GM21717 (cell line): ENCODE measurements around the gene GATA2.

ENCODE experiments used
- ATAC-seq: cut with Tn5 transposase; IDR thresholded peaks from one replicate; pipeline ENCODE4 v1.9.1; 2021; ENCODE audit warnings: mild to moderate bottlenecking, moderate library complexity; ENCODE audit not compliant: unreplicated experiment

GATA2 gene

DNA sequence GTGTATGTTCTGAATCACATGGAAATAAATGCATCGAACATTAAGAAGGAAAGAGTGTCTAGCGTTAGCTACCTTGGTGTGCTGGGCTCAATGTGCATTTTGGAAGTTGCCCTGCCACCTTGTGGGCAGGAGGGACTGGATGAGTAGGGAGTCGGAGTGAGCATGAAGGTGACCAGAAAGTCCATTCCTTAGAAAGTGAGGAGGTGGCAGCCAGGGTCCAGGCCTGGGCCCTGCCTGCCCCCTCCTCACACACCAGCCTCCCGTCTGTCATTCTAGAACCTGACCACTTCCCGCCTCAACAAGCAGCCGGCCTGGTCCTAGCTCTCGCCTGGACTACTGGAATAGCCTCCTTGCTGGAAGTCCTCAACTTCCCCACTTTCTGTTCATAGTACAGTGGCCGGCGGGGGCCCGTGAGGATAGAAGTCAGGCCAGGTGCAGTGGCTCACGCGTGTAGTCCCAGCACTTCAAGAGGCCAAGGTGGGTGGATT is 10.2 kb upstream of the GATA2 start:
- ATAC-seq: no peak

DNA sequence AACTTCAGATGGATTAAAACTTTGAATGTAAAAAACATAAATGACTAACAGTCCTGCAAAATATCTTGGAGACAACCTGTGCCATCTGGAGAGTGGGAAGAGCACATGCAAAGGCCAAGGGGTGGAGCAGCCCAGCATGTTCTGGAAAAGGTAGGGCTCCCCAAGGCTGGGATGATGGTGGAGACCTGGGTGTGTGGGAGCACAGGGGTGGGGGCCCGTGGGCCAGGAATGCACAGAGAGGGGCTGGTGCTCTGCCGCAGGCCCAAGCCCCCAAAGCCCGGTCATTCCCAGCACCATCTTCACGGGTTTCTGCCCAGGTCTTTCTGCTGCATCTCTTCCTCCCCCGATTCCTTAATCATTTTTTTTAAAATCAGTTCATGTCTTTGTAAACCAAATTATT is 9.7 kb upstream of the GATA2 start:
- ATAC-seq: no peak

DNA sequence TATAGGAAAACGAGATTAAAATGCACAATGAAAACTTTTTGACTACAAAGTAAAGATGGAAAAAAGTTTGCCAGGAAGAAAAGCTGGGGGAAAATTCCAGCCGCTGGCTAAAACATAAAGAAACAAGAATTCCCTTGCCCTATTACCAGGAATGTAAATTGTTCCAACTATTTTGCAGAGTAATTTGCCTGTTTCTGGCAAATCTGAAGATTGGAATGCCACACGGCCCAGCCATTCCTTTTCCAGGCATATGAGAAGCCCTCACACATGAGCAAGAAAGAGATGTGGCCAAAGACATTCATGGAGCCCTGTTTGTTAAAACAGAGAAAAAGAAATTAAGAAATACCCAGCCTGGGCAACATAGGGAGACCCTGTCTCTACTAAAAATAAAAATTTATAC is 8.4 kb upstream of the GATA2 start:
- ATAC-seq: no peak

DNA sequence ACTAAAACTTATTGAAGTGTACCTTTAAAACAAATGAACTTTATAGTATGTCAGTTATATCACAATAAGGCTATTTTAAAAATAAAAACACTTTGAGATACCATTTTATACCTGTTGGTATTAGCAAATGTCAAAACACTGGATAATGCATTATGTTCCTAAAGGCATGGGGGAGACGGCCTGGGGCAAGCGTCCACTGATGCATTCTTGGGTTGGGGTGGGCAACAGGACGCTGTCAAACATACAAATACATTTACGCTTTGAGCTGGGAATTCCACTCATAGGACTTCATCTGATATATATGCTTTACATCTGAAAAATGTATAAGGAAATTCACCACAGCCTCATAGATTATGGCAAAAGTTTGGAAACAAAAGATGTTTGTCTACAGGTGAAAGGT is 7.6 kb upstream of the GATA2 start:
- ATAC-seq: no peak

DNA sequence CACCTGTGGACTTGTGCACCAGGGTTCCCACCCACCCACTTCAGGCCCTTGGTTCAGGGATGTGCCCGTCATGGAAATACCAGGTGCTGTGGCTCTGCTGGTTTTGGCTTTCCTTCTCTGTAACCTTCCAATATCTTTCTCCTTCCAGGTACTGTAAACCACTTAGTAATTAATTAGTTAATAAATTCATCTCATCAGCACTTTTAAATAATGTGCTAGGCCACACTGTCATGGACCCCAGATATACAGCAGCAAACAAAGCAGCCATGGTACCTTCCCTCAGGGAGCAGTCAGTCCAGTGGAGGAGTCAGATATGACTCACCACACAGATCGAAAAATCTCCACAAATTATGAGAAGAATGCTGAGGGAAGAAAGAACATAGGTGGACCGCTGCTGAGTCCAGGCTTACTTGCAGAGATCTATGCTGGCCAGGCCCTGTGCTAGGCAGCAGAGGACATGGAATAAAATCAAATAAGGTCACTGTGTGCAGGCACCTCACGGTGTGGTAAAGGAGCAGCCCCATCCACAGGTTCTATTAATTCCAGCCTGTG is 6.8 kb upstream of the GATA2 start:
- no peak for ATAC-seq

DNA sequence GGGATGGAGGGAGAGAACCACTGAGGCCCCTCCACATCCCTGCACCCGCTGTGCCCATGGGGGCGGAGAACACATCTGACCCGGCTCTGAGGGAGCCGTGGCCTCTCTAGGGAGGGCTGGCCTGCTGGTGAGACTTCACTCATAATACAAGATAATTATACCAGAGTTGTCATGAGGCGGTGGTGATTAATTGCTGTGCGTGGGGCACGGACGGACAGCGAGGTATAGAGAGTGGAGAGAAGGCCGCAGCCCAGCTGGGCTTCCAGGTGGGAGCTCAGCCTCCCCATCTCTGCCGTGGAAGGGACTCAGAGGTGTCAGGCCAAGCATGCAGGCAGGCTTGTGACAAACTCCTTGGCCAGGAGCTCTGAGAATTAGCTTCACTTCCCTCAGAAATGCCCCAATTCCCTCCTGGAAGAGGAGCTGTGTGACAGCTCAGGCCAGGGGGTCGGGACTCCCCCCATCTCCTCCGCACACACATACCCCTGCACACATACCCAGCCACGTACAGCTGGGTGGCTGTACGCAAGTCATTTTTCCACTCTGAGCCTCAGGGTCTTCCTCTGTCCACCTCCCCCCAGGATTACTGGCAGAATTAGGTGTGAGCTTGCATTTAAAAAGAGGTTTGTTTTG is 6.0 kb upstream of the GATA2 start:
- no peak for ATAC-seq

DNA sequence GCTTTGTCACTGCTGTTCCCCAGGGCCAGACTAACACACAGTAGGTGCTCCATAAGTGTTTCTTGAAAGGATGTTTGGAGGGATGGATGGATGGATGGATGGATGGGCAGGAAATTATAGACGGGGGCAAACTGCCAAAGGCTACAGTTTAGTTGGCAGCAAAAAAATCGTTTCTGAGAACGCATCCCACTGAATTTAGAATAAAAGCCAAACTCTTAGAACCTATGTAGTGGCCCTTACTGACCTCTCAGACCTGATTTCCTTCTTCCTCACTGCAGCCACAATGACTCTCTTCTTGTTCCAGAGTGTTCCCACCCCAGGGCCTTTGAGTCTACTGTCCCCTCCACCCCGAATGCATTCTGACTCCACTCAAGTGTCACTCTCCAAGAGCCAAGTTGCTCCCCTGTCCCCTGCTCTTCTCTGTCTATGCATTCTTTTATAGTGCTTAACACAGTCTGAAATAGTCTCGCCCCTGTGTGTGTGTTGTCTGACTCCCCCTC is 5.2 kb upstream of the GATA2 start:
- no peak for ATAC-seq

DNA sequence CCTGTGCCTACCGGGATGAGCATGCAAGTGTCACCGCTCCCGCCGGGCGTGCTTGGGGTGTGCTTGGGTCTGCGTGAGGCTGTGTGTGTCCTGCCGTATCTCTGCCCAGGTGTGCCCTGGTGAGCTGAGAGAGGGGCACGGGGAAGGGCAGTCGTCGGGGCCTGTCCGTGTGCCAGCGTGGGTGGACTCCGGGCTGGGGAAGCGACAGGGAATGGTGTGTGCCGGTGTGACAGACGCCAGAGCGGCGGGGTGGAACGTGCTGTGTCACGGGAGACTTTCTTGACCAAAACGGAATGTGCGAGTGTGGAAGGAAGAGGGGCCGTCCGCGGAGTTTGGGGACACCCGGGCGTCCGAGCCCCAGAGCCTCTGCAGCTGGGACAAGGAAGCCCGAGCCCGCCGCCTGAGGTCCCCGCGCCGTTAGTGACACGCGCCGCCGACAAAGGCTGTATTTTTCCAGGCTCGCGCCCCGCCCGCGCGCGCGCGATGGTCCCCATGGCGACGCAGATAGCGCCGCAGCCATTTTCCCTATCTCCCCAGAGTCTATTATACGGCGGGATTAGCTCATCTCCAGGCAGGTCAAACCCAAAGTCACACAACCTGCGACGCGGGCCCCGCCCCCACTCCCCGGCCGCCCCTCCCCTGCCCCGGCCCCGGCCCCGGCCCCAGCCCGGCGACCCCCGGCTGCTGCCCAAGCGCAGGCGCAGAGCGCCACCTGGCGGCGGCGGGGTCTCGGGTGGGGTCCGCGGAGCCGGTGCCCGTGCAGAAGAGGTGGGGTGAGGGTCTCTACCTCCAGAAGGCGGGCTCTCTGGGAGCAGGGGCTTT is 4.5 kb upstream of the GATA2 start:
- ATAC-seq: no peak

DNA sequence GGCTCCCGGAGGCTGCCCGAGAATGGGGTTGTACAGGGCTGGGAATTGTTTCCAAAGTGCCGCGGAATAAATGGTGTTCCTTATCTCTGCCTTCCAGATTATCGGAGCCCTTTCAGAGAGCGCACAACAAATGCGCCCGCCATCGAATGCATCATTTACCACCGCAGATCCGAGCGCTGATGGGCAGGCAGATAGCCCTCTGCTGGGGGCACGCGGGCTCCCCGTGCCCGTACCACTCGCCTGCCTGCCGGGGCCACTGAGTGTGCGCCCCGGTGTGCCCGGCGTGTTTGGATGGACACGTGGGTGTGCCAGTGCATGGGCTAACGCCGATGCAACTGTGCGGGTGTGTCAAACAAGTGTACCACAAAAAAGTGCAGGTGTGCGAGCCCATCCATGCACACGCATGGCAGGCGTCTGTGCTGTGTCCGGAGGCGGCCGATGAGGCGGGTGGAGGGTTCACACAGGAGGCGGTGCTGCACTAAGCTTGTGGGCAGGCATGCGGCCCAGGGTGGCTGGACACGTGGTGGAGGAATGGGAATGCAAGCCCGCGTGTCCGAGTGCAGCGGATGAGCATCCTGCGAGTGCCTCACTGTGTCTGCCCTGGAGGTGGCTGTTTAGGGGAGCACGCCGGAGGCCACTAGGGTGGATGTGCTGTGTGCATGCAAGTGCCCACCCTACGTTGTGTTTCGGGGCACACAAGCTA is 3.8 kb upstream of the GATA2 start:
- ATAC-seq: no peak

DNA sequence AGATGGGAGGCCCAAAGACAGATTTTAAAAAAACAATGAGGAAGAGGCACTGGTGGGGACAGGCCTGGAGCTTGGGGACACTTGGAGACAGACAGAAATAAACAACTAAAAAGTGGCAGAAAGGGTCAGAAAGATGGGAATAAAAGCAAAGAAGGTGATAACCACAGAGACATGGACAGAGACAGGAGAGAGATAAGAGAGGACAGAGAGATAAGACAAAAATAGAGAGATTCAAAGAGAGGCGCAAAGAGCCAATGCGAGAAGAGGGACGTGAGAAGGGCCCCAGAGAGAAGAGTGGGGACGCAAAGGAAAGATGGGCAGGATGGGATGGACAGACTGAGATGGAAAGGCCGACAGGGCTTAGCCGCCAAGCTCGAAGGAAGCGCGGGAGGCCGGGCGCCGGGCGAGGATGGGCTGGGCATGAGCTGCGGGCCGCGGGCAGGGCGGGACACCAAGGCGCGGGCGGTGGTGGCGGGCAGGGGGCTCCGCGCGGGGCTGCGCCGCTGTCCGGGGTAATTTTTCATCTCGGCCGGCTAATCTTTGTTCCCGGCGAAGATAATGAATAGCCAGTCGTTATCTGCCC is 3.1 kb upstream of the GATA2 start:
- ATAC-seq: no peak

DNA sequence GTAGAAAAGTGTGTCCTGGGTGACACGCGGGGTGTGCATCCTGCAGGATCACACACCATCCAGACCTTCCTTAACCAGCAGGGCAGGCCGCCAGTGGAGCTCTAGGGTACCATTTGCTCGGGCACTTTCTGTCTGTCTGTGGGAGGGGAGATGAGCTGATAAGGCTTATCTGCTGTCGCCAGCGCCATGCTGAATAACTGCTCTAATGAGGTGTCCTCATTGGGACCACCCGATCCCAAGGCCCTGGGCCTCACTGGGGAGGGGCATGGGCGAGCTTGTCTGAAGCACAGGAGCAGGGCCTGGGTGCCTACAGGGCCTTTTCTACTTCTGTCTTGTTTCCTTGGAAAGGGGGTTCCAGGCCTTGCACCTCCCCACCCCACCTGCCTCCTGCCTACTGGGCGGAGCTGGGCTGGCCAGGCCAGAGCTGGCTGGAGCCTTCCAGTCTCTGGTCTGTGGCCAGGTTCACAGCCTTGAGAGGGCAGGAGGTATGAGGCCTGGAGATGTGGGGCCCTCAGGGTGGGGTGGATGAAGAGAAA is 2.5 kb upstream of the GATA2 start:
- ATAC-seq: no peak

DNA sequence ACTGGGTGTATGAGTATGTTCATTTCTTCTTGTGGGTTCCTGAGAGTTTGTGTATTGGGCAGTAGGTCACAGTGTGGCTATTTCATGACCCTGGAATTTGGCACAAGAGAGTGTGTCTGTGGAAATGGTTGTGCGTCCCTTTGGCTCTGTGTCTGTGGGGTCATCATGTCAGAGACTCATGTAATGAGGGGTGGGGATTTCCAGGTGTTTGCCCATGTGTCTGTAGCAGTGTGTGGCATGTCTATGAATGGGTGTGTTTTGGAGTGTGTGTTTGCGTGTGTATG is 1.3 kb upstream of the GATA2 start:
- ATAC-seq: no peak

DNA sequence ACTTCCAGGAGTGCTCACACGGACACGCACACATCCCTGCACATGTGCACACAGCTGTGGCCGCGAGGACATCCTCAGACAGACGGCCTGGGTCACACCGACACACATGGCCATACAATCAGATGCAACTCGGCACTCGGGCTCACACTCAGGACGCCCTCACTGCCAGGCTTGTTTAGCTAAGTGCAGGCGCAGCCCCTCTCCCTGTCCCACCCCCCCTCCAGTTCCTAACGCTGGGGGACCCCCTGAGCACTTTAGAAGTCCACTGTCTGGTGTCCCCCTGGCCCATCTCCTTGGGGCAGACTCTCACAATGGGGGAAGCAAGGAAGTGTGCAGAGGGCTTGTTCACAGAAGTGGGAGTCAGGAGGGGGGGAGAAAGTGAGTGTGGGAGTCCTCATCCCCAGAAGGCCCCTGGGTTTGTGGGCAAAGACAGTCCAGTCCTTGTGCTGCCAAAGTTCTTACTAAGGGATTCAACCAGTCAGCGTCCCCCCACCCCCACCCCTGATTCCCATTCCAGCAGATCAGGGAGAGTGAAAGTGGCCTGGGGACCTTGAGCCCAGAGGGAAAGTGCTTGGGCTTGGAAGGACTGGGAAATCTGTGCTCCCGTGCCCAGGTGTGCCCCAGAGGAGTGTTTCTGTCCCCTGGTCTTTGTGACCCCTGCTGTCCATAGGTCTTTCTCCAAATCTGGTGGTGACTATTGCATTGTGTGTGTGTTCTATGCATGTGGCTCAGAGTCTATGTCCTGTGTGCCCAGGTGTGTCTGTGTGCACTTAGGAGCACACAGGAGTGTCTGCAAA is 767 bp upstream of the GATA2 start:
- ATAC-seq: no peak

DNA sequence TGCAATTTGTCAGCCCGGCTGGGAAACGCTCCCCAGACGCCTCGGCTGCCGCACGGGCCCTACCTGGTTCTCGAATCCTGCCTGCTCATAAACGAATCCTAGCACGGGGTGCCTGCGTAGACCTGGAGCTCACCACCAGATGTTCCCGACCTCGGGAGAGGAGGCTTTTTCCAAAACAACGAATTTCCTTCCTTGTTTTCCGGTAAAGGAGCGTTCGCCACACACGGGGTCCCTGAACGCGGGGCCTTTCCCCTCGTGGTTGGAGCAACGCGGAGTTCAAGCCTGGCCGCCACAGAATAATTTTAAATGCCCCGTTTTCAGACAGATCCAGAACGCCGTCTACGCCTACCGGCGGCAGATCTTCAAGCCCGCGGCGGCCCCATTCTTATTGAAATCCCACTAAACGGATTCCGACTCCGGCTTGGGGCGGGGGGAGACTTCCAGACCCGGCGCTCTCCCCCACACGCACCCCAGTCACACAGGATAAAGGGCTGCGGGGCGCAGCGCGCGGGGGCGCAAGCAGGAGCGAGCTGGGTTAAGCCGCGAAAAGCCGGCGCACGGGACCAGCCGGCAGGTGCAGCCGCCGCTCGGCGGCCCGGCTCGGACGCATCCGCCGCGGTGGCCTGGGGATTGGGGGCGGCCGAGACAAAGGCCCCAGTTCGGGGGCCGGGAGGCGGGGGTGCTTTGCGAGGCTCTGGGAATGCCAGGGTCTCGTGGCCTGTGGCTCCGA is 895 bp downstream of the GATA2 start:
- ATAC-seq: no peak

DNA sequence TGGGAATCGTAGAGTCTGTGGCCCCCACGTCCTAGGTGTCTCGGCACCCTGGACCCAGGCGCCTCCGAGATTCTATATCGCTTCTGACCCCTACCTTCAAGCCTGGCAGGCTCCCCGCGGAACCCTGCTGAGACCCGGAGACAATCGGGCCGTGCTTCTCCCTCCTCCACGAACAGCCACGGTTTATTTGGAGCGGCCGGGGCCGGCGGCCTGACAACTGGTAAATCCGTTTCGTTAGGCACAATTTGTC is 1.4 kb downstream of the GATA2 start:
- no peak for ATAC-seq

DNA sequence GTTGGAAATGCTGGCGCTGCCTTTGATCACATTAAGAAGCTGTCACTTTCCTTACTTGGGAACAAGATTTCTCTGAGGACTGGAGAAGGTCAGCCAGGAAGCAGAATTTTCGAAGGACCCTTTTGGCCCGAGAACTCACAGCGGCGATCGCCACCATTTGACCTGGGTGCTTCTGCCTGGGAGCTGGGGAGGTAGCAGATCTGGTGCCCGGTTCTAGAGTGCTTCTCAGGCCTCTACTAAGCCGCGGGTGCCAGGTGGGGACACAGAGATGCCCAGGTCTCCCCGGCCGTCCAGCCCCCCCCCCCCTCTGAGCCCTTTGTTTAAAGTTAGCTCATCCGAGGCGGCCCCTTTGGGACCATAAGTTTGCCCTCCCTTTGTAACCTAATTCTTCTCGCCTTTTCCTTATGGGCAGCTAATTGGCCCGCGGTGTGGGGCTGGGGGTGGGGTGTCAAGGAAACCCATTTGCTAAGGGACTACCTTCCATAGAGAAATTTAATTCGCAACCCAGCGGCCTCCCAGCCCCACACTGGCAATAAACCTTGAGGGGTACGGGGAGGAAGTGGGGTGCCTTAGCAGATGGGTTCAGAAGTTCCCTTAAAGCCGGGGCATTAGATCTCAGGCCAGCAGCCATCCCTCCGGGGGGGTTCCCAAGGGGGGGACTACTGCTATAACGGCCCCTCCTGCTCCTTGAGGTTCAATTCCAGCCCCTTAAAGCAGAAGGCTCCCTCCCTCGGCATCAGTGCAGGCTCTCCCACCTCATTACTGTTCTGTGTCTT is 1.9 kb downstream of the GATA2 start:
- no peak for ATAC-seq

DNA sequence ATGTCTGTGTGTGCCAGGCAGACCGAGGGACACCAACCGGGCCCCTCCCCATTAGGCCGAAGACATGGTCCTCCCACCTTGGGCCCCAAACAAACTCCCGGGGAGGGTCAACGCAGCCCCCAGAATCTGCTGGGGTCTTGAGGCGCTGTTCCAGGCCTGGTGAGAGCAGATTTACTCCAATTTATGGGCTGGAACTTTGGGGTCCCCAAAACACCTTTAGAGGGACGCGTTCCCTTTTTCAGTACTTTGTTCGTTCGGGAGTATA is 2.4 kb downstream of the GATA2 start:
- ATAC-seq: no peak

DNA sequence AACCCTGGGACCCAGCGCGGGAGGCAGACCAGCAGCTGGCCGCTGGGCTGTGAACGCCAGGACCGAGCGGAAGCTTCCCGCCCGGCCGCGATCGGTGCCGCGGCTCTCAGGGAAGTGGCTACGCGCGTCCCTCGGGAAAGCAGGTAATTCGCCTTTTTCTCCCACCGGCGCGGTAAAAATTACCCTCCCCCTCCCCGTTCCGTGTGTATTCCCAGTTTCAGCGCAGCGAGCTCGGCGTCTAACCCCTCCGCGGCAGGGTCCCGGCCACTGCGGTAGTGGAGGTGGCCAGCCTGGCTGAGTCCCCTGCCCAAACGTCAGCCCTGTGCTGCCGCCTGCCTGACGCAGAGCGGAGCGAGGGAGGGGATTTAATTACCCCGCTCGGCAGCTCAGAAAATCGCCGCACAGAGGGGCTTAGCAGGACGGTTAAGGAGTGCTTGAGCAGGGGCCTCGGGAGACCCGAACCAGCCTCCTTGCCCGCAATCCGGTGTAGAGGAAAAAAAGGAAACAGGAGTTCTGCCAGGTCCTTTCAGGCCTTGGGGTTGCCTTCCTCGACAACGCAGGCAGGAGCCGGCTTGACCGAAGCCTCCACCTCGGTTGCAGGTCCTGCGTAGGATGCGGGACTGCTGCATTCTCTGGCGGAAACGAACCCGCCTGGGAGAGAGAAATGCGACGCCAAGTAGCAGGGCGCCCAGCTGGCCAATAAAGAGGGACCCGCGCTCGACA is 2.9 kb downstream of the GATA2 start:
- ATAC-seq: no peak

DNA sequence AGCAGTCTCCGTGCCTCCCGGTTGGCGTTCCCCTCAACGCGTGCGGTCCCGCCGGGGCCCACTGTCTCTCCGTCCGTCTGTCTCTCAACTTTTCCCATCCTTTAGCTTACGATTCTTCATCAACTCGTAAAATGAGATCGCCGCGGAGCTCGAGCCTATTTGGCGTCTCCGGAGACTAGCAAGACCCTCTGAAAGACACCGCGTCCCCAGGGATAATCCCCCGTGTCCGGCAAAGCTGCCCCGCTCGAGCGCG is 3.4 kb downstream of the GATA2 start:
- ATAC-seq: no peak
